ENCODE results near the gene ARPC2.

GRCh38 chr2:218172845-218173244, 44.1 kb upstream of the ARPC2 start:
- TF ChIP-seq POLR2A (IDR thresholded peaks at IDR 0.05) (no peak), CTCF (IDR thresholded peaks at IDR 0.05 in 8 of 11, conservative IDR thresholded peaks at IDR 0.05 in 3 of 11) (no peak), POLR2AphosphoS5 (IDR thresholded peaks at IDR 0.05) (no peak)
